ENCODE data around the gene TSPOAP1.
A peak's percentile ranks its signal among the peaks of the same experiment; 100 is the strongest.

Gene TSPOAP1

DNA sequence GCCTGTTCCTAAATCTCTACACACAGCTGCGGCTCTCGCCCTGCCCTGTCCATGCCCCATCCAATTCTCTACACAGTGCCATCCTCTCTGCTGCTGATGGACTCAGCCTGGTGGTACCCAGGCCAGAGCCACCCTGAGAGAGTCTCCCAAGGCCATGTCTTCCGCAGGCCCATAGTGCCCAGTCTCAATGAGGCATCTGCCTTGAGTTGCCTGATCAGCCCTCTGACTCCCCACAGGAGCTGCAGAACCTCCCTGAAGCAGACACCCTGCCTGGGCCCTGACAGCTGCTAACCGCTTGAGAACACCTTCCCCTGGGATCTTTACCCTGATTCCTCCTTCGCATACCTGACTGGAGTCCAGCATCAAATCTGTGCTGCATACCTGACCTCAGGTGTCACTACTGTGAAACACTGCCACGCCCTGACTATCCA lies 13.3 kb downstream of the TSPOAP1 start:
- DNase-seq, result no peak

DNA sequence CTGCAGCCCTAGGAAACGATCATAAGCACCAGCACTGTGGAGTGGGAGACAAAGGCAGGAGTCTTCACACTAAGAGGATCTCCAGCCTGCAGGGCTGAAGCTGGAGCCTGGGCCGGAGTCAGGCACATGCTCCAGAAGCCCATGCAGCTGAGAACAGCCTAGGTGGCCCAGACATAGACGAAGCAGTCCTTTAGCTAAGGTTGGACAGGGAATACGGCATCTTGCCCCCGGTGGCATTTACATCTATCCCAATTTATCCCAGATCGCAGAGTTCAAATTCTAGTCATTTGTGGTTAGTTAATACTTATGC lies 13.9 kb downstream of the TSPOAP1 start:
- DNase-seq, result no peak

DNA sequence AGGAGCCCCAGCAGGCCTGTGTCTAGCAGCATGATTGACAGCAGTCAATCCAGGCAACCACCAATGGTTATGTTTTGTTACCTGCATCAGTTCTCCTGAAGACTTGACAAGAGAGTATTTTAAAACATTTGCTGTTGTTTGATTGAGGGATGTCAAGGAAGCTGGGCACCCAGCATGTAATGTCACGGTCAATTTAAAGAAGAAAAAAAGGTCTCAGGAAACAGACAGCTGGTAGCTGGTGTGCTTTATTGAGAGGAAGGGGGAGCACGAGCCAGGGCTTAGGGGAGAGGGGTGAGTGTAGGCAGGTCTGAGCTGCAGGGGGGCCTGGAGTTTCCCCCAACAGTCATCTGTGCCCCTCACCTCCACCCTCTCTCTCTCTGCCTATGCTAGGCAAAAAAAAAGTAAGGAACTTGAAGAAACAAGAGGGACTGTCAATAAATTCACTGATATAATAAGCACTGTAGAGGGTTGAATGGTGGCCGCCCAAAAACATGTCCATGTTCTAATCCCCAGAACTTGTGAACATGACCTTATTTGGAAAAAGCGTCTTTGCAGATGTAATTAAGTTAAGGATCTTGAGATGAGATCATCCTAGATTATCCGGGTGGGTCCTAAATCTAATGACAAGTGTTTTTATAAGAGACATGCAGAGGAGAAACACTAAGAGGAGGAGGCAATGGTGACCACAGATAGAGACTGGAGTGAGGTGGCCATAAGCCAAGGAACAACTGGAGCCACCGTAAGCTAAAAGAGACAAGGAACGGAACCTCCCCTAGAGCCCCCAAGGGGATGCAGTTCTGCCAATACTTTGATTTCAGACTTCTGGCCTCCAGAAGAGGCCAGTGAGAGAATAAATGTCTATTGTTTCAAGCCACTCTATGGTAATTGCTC lies 14.5 kb downstream of the TSPOAP1 start:
- DNase-seq, result no peak

DNA sequence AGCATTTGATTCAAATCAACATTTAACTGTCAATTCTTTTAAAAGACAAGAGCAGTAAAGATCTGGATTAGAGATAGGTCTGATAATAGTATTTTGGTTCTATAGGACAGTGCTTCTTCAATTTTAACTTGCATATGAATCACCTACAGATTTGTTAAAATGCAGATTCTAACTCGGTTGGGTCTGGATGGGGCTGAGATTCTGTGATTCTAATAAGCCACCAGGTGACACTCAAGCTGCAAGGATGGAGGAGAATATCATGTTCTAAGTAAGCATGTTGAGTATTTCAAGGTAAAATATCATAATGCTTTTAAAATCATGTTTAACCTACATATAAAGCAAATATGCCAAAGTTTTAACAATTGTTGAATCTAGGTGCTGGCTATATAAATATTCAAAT lies 15.8 kb downstream of the TSPOAP1 start:
- no peak for DNase-seq

DNA sequence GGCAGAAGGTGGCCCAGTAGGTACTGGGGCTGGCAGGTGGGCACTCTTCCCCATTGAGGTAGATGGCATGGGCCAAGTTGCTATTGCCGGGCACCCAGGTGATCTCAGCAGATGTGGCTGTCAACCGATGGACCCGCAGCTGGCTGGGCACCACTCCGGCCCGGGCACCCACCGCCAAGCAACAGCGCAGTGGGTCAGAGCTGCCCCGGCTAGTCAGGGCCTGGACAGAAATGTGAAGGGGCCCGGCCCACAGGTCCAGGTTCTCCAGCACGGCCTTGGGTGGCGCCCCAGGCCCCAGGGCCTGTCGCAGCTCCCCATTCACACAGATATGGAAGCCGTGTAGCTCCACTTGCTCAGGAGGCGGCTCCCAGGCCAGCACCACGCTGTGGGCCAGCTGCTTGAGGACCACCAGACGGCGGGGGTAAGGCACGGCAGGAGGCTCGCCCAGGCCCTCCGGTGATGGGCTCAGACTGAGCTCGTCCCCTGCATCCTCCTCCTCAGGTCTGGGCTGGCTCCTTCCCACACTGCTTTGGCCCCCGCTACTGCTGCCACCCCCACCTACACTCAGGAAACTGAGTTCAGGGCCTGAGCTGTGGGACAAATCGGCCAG lies 16.5 kb downstream of the TSPOAP1 start:
- no peak for DNase-seq

DNA sequence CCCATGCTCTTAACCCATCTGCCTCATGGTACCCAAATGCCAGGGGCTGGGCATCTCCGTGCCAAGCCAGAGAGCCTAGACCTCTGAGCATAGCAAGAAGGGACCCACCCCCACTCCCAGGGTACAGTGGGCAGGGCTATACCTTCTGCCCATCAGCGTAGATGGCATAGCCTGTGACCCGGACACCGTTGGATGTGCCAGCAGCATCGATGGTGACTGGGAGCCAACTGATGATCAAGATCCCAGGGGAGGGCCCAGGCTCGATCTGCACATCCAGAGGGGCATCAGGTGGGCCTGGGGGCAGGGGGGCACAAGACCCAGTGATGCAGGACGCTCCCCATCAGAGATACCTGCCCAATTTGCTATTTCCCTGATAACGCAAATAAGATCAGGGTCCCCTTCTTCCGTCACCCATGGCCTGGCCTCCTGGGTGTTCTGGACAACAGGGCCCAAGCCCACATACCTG lies 17.1 kb downstream of the TSPOAP1 start:
- DNase-seq, result no peak

DNA sequence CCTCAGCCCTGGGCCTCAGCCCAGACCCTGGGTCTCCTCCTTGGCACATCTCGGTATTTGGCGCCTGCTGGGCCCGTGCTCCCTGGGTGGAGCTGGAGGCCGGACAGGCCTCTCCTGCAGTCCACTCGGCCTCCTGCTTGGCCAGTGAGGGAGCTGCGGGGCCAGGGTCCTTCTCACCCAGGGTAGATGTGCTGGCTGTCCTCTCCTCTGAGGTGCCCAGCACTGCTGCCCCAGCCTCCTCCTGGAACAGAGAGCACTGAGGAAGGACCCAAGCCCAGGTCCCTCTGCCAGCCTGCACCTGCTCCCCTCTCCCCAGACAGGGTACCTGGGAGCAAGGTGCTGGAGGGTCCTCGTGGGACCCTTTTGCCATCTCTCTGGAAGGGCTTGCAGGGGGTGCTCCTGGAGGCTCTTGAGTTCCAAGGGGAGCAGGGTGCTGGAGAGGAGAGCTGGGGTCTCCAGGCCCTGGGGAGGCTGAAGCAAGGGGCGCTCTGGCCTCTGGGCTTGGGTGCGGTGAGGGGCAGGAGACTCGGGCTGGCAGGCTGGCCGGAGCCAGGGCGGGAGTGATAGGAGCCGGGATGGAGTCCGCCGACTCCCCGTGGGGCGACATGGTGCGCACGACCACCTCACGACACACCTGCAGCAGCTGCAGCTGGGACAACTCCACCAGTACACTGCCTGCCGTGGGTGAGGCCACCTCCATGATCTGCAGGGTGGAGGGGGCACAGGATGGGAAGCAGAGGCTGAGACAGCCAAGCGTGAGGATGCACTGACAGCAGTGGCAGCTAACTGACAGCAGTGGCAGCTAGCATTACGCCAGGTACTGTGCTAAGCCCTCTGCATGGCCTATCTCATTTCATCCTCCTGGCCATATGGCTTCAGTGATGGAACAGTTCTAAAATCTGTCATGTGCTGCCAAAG lies 17.8 kb downstream of the TSPOAP1 start:
- no peak for DNase-seq

DNA sequence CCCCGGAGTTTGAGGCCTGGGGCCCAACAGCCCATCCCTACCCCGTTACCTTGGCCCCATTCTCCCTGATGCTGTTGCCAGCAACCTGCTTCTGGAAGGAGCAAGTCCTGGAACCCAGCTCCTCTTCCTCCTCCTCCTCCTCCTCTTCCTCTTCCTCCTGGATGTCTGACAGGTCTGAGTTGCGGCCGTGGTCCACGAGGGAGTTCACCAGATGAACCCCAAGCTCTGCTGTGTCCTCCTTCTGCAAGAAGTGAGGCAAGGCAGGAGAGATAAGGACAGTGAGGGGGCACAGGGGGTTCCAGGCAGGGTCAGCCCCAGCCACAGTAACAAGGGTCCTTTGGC lies 18.7 kb downstream of the TSPOAP1 start:
- DNase-seq, result no peak

DNA sequence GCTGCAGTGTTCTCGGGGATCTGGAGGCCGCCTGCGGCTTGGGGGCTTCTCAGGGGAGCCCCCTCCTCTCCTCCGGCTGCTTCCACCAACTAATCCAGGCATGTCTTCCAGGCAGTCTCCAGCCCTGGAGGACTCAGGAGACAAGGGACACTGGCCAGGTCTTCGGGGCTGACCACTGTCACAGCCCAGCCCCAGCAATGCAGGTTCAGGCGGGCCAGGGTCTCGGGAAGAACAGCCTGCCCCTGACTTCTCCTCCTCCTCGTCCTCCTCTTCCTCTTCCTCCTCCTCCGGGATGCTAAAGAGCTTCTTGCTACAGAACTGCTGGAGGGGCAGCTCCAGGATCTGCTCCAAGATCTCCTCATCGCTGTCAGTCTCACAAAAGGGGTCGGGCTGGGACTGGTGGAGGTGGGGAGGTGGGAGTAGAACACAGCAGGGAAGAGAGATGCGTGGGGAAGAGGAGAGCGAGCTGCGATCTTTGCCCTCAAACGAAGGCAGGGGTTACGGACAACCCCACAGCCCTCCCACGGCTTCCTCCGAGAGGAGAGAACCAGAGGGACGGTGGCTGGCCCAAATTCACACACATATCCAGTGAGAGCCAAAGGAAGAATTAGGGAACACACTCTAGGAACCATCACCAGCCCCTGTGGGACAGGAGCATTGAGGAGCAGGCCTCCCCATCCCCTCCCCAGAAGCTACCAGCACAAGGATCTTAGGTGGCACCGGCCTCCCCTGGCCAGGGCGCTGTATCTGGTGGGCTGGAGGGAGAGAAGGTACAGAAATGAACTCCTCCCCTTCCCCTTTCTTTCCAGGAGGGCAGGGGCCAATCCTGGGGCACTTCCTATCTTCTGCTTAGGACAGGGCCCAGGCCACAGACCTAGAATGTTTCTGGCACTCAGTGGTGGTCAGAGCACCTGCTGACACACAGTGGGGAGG lies 19.3 kb downstream of the TSPOAP1 start:
- no peak for DNase-seq

DNA sequence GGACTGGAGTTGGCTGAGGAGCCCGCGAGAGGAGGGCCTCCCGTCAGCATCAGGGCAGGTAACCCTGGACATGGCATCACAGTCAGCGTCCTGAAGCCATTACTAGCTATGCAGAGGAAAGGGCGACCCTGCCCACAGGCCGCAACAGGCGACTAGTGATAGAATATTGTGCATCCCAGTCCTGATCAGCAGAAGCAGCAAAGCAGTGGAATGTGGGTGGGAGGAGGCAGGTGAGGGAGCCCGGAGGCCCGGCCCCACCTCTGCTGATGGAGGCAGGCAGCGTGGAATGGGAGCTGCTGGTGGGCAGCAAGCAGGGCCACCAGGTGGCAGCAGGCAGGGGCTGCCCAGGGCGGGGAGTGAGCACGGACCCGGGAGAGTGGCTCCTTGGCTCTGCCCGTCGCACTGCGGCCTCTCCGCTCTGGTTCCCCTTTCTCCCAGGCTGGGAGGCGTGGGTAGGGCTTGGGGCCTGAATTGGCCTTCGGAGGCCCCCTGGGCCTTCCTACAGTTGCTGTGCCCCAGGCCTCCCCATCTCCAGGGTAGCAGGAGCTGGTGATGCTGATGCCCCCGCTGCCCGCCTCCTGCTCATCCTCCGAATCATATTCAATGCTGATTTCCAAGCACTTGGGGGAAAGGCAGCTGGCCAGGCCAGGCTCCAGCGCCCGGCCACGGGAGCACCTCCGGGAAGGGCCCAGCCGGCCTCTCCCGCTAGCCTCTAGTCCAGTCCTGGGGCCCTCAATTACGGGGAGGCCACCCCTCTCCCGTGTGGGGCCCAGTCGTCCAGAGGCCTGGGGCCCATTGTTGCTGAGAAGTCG lies 20.2 kb downstream of the TSPOAP1 start:
- DNase-seq, result no peak

DNA sequence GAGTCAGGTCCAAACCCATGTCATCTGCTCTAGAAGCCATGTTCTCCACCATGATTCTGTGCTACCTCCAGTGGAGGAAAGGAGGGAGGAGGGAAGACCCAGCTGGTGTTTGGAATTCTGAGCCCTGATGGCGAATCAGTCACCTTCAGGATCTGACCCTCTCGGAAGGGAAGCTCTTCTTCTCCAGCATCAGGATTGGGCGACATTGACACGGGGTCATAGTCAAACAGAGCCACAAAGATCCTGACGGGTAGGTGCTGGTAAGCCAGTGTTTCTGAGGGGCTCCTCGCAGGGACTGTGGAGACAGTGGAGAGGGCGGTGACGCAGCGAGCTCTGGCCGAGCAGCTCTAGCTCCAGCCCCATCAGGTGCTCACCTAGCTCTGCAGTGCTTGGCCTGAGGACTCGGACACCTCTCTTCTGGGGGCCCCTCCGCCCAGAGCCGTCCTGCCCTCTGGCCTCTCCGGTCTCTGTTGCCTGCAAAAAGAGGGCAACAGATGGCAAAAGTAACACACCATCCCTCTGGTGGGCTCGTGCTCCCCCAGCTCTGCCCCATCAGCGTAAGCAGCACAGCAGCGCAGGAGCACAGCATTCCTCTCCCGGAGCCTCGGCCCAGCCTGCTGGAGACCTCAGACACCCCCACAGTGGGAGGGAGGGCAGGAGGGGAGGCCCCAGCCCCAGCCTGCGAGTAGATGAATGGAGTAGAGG lies 21.0 kb downstream of the TSPOAP1 start:
- no peak for DNase-seq

DNA sequence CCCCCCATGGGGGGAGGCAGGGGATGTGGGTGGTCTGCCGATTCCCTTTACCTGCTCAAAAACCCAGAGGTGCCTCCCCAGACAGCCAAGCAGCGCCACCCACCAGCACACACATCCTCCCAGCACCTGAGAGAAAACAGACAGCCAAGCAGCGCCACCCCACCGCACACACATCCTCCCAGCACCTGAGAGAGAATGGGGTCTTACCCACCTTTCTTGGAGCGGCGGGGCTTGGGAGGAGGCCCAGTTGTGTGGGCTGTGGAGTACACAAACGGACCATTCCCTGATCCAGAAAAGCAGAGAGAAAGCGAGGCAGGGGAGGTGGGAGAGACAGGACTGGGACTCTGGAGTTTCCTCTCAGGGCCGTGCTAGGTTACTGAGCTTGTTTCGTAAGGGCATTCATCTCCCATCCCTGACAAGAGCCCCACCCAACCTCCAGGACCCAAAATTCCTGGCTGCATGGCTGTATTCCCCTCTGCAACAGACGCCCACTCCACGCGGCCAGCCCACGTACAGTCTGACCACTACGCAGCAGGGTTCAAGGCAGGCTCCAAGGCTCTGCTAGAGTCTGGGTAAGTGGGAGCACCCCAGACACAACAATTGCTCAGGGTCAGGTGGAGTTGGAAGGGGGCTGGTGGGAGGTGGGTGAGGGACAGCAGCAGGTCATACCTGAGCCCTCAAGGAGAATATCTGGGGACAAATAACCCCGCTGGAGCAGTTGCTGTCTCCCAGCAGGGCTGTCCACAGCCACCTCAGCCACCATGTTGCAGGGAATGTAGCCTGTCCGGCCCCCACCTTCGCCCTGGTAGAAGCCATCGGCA lies 22.3 kb downstream of the TSPOAP1 start:
- no peak for DNase-seq

DNA sequence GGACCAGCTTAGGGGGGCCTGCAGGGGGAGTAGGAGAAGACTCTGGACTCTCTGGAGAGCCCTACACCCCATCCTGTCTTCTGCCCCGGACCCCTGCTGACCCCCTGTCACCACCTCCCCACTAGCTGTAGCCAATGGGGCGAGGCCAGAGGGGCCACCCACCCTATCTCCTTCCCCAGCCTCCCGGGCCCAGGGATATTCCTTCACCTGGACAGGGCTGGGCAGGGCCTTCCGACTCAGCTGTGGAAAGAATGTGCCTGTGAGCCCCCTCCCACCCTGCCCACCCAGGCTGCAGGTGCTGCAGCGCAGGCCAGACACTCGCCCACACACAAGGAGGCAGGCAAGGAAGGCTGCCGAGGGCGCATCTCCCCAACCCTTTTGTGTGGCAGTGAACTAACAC lies 23.0 kb downstream of the TSPOAP1 start:
- no peak for DNase-seq

DNA sequence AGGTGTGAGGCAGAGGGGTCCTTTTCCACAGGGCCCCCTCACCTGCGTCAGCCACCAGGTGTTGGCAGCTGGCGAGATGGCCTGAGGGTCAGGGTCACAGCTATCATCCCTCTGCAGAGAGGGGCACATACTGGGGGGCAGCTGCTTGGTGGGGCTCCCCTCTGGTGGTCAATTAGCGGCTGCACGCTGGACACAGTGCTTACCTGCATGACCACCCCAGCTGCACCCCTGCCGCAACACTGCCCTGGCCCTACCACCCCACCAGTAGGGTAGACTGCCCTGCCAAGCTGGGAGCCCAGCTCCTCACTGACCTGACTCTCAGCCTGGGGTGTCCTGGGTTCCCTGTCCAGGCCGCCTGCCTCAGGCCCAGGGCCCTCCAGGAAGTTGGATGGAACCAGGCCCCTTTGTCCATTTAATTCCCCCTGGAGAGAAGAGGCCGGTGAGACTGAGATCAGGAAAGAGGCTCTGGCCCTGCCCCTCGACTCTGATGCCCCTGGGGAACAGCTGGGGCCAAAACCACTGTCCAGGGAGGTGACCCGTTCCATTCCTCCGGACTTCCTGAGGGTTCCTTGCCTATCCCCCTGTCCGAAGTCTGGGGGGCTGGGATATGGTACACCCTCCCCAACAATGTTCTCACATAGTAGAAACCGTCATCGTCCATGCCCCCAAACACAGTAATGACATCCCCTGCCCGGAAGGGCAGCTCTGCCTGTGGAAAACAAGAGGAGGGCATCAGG lies 23.7 kb downstream of the TSPOAP1 start:
- no peak for DNase-seq

DNA sequence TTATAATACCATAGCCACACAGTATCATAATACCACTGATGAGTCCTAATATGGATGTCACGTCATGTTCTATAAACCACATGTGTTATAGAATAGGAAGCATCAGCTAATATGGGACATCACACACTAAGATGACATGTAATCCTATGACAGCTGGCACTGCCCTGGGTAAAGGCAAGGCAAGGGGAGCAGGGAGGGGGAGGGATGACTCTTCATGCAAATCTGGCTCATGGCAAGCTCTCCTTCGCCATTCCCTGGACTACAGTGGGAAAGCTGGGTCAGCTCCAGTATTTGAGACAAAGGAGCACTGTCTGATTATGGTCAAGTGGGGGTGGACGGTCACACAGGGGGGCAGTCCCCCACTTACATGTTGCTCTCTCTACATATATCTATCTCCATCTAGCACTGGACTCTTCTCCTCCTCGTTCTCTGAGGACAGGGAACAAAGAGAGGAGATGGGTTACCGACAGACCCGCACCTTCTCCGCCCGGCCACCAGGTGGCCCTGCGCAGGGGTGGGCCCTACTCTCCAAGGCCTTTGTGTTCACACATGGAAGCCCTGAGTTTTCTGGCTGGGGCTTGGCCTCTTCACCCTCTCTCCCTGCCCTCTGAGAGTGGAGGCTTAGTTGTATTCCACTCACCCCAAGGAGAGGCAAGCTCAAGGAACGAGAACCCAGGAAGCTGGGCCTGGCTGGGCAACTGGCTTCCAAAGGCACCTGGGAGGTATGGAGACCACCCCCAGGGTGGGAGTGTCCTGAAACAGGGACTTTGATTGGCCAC lies 24.4 kb downstream of the TSPOAP1 start:
- peak; percentile 64 for DNase-seq

DNA sequence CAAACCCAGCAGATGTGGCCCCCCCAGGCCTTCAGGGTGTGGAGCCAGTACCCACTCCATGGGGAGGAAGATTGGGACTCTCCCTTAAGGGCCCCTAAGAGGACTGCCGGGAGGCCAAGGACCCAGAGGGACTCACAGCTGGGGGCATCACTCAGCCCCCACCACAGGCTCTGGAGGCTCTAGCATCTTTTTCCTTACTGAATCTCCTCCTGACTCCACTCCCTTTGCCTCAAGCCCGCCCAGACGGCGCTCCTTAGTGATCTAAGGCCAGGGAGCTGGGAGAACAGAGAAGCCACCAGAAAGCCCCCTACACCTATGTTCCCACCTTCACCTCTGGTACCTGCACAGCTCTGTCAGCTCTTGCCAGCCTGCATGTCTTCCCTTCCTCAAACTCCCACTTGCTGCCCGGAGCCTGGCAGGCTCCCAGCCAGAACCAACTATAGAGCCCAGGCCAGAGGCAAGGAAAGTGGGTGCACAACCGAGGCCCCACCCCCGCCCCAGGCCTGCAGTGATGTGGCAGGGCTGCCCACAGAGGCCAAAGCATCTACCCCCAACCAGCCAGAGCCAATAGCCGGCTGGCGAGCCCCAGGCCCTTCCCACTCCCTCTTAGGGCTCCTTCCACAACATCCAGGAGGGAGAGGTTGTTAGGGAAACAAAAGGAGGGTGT lies 25.5 kb downstream of the TSPOAP1 start:
- DNase-seq, result no peak

DNA sequence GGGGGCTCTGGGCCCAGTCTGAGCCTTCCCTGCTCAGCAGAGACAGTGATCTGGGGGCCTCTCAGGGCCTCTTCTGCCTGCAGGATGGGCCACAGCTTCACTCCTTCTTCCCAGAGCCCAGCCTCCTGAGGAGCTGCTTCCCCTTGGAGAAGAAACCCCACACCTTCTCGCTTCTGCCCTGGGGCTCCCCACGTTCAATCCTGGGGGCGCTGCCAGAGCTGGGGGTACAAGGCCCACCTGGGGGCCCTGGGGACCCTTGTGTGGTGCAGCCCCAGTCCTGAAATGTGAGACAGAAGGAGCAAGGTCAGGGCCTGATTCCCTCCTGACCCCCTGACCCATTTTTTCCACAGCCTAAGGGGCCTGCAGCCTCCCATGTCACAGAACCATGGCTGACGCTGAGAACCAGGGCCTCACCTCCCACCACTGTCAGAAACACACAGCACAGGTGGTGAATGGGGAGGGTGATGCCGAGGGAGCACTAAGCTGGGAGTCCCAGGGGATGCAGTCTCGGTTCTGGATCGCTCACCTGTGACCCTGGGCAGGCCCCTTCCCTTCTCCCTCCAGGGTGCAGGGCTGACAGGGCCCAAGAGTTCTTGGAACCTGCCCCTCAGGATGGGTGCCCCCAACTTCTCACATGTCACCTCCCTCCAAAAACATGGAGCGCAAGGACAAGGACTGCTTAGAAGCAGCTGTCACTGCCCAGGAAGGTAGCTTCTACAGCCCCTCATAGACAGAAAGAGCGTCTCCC lies 26.2 kb downstream of the TSPOAP1 start:
- no peak for DNase-seq
